HCEC 1CT (cell line): ENCODE results near the gene CYP2C9.
"Not testable (repeated sequence)": the region's sequence is repeated elsewhere in the genome, so short reads cannot be mapped to it uniquely, and the experiment has no call there.

ENCODE experiments used
- DNase-seq: peaks from one replicate; pipeline ENCODE4 v3.0.0-alpha.2; 2017

Gene CYP2C9

DNA sequence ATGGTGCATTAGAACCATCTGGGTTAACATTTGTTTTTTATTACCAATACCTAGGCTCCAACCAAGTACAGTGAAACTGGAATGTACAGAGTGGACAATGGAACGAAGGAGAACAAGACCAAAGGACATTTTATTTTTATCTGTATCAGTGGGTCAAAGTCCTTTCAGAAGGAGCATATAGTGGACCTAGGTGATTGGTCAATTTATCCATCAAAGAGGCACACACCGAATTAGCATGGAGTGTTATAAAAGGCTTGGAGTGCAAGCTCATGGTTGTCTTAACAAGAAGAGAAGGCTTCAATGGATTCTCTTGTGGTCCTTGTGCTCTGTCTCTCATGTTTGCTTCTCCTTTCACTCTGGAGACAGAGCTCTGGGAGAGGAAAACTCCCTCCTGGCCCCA, at the start of gene CYP2C9:
TSS of gene CYP2C9 (plus strand) at position 276 of the 400 bp plus-strand sequence. CDS start at position 301, 25 bp downstream.
- DNase-seq: no peak

- no peak for DNase-seq
These were observed 49.3 kb upstream of the CYP2C9 start for GRCh38 chr10:94889123-94889522.

- DNase-seq: no peak
These were observed 48.0 kb upstream of the CYP2C9 start for GRCh38 chr10:94890264-94891022.

- not testable (repeated sequence) for DNase-seq
These were observed 40.0 kb upstream of the CYP2C9 start for GRCh38 chr10:94898414-94898813.

DNA sequence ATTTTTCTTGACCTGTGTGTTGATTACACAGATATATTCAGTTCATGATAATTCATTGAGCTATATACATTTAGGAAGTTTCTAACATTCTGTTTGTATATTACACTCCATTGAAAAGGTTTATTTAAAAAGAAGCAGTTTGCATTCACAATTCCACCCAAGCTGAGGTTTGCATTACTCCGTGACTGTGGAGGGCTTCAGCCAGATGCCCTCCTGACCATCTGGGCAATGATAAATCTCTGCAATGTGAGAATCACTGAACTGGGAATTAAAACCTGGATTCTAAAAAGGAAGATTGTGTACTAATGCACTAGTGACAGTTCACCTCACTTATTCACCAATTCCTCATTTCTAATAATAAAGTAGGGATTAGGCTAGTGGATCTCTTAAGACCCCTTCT, 36.4 kb upstream of the CYP2C9 start:
- DNase-seq: no peak

GRCh38 chr10:94902570-94902969, 35.9 kb upstream of the CYP2C9 start:
- no peak for DNase-seq

- not testable (repeated sequence) for DNase-seq
These were observed 33.8 kb upstream of the CYP2C9 start for GRCh38 chr10:94904506-94905148.

DNA sequence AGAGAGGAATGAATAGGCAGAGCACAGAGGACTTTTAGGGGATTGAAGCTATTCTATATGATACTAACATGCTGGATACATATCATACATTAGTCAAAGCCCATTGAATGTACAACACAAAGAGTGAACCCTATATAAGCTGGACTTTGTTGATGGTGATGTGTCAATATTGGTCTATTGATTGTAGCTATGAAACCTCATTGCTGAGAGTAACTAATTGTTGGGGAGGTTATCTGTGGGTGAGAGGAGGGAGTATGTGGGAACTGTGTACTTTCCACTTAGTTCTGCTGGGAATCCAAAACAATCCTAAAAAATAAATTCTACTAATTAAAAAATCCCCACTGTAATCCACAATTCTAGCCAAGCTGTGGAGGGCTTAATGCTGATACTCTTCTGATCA, 22.0 kb upstream of the CYP2C9 start:
- no peak for DNase-seq

- no peak for DNase-seq
These were observed 1.7 kb upstream of the CYP2C9 start for GRCh38 chr10:94936721-94937120.

- DNase-seq: not testable (repeated sequence)
These were observed 5.1 kb downstream of the CYP2C9 start for GRCh38 chr10:94943432-94944103.

- not testable (repeated sequence) for DNase-seq
These were observed 7.7 kb downstream of the CYP2C9 start for GRCh38 chr10:94946181-94946580.

GRCh38 chr10:94963901-94964300, 25.4 kb downstream of the CYP2C9 start:
- peak; percentile 27 for DNase-seq

DNA sequence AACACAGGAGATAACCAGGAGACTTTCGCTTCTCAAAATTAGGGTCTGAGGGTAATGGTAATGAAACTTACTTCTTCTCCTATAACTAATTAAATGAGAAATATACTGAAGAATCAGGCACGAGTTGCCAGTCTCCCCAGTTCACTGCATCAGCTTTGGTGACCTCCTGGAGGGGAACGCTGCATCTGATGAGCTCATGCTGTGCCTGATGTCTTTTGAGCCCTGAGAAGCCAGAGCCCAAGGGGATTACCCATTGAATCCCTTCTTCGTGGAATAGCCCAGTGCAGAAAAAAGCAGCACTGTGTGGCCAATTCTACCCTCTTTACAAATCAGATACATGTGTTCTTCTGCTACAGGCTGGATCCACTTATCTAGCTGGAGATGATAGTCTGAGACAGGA, 45.1 kb downstream of the CYP2C9 start:
- DNase-seq: no peak

DNA sequence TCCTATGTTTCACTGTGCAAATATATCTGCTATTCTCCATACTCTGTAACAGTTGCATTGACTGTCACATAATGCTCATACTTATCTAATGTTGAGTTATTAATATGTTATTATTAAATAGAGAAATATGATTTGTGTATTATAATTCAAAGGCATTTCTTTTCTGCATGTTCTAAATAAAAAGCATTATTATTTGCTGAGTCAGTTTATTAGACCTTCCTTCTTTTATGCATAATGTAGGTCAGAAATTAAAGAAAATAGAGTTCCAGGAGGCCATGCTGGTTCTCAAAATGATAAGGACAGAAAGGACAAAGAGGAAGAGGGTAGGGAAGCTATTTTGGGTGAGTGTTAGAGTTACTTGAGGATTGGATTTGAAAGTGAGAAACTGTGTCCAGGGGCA, 50.7 kb downstream of the CYP2C9 start:
- DNase-seq: no peak

DNA sequence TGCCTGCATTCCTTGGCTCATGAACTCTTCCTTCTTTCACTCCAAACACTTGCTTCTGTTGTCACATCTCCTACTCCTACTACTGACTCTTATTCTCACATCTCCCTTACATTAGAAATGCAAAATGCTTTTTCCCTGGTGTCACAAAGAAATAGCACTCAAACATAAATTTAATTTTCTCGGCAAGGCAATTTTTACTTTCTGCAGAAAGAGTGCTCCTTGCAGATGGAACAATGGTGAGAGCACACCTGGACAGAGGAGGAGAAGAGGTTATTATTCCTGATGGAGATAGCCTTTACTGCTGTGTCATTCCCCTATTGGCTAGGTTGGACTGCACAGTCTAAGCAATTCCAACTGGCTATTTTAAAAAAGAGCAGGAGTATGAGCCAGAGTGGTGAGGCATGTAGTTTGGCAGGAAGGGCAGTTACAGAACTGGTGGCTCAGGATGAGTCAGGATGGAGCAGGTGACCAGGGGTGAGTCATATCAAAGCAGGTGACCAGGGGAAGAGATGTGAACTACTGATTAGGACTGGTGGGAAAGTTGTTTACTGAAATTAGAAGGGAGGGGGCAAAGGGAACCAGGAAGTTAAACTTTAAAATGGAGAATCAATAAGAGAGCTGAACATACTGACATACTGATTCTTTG, 52.9 kb downstream of the CYP2C9 start:
- peak; percentile 6 for DNase-seq

DNA sequence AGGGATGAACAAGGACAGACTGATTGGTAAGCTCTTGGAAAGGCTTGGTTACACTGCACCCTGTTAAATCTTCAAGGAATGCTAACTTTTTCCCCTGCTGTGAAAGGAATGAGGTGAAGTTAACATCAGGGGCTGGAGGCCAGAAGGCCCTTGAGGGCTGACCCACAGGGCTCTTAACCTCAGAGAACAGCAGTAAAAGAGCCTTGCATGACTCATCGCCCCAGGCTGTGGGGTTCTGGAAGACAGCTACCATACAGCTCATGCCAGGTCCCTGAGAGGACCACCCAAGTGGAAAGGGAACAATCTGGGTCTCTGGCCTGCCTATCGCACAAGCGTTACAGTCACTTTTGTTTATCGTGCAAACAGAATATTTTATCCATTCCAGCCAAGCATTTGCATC, 54.4 kb downstream of the CYP2C9 start:
- no peak for DNase-seq

DNA sequence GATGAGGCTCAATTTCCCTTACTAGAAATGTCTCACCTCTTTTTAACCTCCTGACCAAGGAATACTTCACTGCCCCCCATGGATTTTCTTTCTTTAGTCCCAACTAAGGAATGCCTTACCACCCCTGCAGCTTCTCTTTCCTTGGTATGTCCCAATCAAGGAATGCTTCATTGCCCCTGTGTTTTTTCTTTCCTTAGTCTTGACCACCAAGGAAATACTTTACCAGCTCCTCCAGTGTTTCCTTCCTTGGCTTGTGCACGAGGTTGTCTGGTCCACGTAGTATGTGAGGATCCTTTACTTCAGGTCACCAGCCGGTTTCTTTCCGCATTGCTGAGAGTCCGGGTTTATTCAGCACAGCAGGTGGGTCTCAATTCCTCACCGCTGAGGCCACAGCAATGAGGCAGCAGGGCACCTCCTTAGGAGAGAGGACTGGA, 59.3 kb downstream of the CYP2C9 start:
- no peak for DNase-seq

DNA sequence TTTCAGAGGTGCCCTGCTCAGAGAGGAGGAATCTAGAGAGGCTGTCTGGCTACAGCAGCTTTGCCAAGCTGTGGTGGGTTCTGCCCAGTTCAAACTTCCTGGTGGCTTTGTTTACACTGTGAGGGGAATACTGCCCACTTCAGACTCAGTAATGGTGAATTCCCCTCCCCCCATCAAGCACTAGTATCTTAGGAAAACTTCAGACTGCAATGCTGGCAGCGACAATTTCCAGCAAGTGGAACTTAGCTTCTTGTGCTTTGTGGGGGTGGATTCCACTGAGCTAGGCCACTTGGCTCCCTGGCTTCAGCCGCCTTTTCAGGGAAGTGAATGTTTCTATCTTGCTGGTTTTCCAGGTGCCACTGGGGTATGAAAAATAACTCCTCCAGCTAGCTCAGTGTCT, 88.0 kb downstream of the CYP2C9 start:
- DNase-seq: no peak

GRCh38 chr10:95031656-95032055, 93.2 kb downstream of the CYP2C9 start:
- no peak for DNase-seq

DNA sequence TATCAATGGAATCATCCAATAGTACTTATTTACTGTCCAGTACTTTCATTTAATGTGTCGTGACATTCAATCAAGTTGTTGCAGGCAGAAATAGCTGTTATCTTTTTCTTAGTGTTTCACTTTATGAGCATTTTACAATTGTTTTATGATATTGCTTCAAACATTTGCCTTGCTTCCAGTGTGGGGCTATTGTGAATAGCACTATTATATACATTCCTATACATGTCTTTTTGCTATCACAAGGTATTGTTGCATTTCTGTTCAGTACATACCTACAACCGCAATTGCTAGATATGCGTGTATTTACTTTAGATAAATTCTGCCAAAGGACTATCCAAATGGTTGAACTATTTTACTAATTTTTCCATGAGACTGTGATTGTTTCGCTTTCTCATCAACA, 95.9 kb downstream of the CYP2C9 start:
- DNase-seq: no peak

GRCh38 chr10:95035332-95036295, 97.2 kb downstream of the CYP2C9 start:
- no peak for DNase-seq

GRCh38 chr10:95039281-95039680, 100.8 kb downstream of the CYP2C9 start:
- DNase-seq: no peak
